ENCODE results near the gene FIBP. TPM values are rescaled to one million over a fixed set of nuclear protein-coding genes. Genes with fewer than 3 reads are reported as not detected.

The FIBP gene
- polyA plus RNA-seq, 3 donors, result 79.1 to 109 (median 101) TPM

- Mint-ChIP-seq H3K36me3 (peaks cover 45 to 59% of the 10 kb centered on the region in 2 donors), H3K27ac (peak overlapping the region in 6 of 7 donors; percentile 37 to 75 (median 58)), H3K27me3 (ENCODE audit: low read depth in 3 of 3) (no peaks in the 10 kb centered on the region), H3K4me1 (peaks cover 39% of the 10 kb centered on the region), H3K4me3 (no peak overlapping the region), H3K9me3 (peaks cover 0 to 14% (median 8%) of the 10 kb centered on the region in 7 donors)
- peaks cover 14 to 23% of the 10 kb centered on the region in 2 donors for H3K4me1 ChIP-seq (ENCODE audit: control insufficient read depth in 1 of 2, insufficient read depth in 2 of 2, low read length in 2 of 2)
- no peak overlapping the region for H3K4me3 ChIP-seq (replicated peaks in 1 of 3; ENCODE audit: low read depth in 2 of 3, low read length in 3 of 3)
- H3K36me3 ChIP-seq (replicated peaks in 1 of 2; ENCODE audit: control insufficient read depth in 1 of 2, insufficient read depth in 2 of 2, low read length in 2 of 2), result peaks cover 42 to 58% of the 10 kb centered on the region in 2 donors
- no peak for DNase-seq
- WGBS (ENCODE audit: insufficient coverage), result 100% methylated on average over 6 of the region's 6 CpGs
- H3K4me2 ChIP-seq (replicated peaks; ENCODE audit: extremely low read depth, low read length, poor library complexity, severe bottlenecking), result no peak overlapping the region
- peaks cover 4 to 8% of the 10 kb centered on the region in 2 donors for H3K9me3 ChIP-seq (replicated peaks in 1 of 2; ENCODE audit: control insufficient read depth in 1 of 2, insufficient read depth in 1 of 2, low read length in 2 of 2)
- peaks cover 48% of the 10 kb centered on the region for H3K79me2 ChIP-seq (ENCODE audit: insufficient read depth, low read length)
- no peak overlapping the region for H3K9ac ChIP-seq (ENCODE audit: insufficient read depth, low read length, poor library complexity, severe bottlenecking)
- TF ChIP-seq CTCF (IDR thresholded peaks at IDR 0.05), result no peak
- H2AFZ ChIP-seq (ENCODE audit: insufficient read depth, low read depth, low read length, poor library complexity, severe bottlenecking), result no peak overlapping the region
- peak overlapping the region in 1 of 2 donors; percentile 18 for H3K27ac ChIP-seq (ENCODE audit: low read depth in 1 of 2, low read length in 2 of 2)
- H4K20me1 ChIP-seq (ENCODE audit: insufficient read depth, low read length), result peaks cover 85% of the 10 kb centered on the region
- H3K27me3 ChIP-seq (ENCODE audit: control insufficient read depth in 2 of 2, insufficient read depth in 2 of 2, low read length in 2 of 2), result no peaks in the 10 kb centered on the region
- intact Hi-C loops (cut with micrococcal nuclease), result no loop called here
Measured at GRCh38 chr11:65853246-65853979, 34.9 kb downstream of the FIBP start.

GRCh38 chr11:65852508-65853245, 35.6 kb downstream of the FIBP start:
- DNase-seq, result no peak
- no peak overlapping the region for H2AFZ ChIP-seq (ENCODE audit: insufficient read depth, low read depth, low read length, poor library complexity, severe bottlenecking)
- no peak overlapping the region for H3K4me3 Mint-ChIP-seq
- 96% methylated on average over 30 of the region's 33 CpGs for WGBS (ENCODE audit: insufficient coverage)
- H3K79me2 ChIP-seq (ENCODE audit: insufficient read depth, low read length), result peaks cover 45% of the 10 kb centered on the region
- peaks cover 45 to 59% of the 10 kb centered on the region in 2 donors for H3K36me3 Mint-ChIP-seq
- peak overlapping the region in 1 of 2 donors; percentile 18 for H3K27ac ChIP-seq (ENCODE audit: low read depth in 1 of 2, low read length in 2 of 2)
- H3K27me3 ChIP-seq (ENCODE audit: control insufficient read depth in 2 of 2, insufficient read depth in 2 of 2, low read length in 2 of 2), result no peaks in the 10 kb centered on the region
- peaks cover 0 to 3% (median 0%) of the 10 kb centered on the region in 3 donors for H3K27me3 Mint-ChIP-seq (ENCODE audit: low read depth in 3 of 3)
- peak overlapping the region in 1 of 7 donors; percentile 21 for H3K27ac Mint-ChIP-seq
- H4K20me1 ChIP-seq (ENCODE audit: insufficient read depth, low read length), result peaks cover 82% of the 10 kb centered on the region
- H3K9me3 Mint-ChIP-seq, result peaks cover 0 to 12% (median 8%) of the 10 kb centered on the region in 7 donors
- TF ChIP-seq CTCF (IDR thresholded peaks at IDR 0.05), result no peak
- H3K4me3 ChIP-seq (replicated peaks in 1 of 3; ENCODE audit: low read depth in 2 of 3, low read length in 3 of 3), result no peak overlapping the region
- peaks cover 4 to 8% of the 10 kb centered on the region in 2 donors for H3K9me3 ChIP-seq (replicated peaks in 1 of 2; ENCODE audit: control insufficient read depth in 1 of 2, insufficient read depth in 1 of 2, low read length in 2 of 2)
- peaks cover 42 to 58% of the 10 kb centered on the region in 2 donors for H3K36me3 ChIP-seq (replicated peaks in 1 of 2; ENCODE audit: control insufficient read depth in 1 of 2, insufficient read depth in 2 of 2, low read length in 2 of 2)
- peaks cover 37% of the 10 kb centered on the region for H3K4me1 Mint-ChIP-seq
- intact Hi-C loops (cut with micrococcal nuclease), result no loop called here
- H3K4me2 ChIP-seq (replicated peaks; ENCODE audit: extremely low read depth, low read length, poor library complexity, severe bottlenecking), result no peak overlapping the region
- H3K4me1 ChIP-seq (ENCODE audit: control insufficient read depth in 1 of 2, insufficient read depth in 2 of 2, low read length in 2 of 2), result peaks cover 13 to 21% of the 10 kb centered on the region in 2 donors
- H3K9ac ChIP-seq (ENCODE audit: insufficient read depth, low read length, poor library complexity, severe bottlenecking), result no peak overlapping the region

Data from CD14-positive monocyte (primary cell).